ENCODE measurements around the gene GAA.

GAA gene

DNA sequence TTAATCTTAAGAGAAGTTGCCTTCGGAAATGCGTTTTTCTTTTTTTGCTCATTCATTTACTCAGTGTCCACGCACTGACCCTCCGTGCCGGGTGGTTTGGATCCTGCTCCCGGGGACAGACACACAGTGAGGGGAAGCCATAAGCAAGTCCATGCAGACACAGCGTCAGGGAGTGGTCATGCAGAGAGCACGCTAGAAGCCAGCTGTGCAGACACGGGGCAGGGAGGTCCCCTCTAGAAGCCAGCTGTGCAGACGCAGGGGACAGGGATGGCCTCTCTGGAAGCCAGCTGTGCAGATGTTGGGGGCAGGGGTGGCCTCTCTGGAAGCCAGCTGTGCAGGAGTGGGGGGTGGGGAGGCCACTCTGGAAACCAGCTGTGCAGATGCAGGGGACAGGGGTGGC lies 4.8 kb downstream of the GAA start:
- H2AFZ ChIP-seq (ENCODE audit: low read length) = no peak overlapping the region
- TF ChIP-seq EZH2phosphoT487 (IDR thresholded peaks at IDR 0.05; ENCODE audit: borderline replicate concordance) = no peak
- TF ChIP-seq, protein P1, sequence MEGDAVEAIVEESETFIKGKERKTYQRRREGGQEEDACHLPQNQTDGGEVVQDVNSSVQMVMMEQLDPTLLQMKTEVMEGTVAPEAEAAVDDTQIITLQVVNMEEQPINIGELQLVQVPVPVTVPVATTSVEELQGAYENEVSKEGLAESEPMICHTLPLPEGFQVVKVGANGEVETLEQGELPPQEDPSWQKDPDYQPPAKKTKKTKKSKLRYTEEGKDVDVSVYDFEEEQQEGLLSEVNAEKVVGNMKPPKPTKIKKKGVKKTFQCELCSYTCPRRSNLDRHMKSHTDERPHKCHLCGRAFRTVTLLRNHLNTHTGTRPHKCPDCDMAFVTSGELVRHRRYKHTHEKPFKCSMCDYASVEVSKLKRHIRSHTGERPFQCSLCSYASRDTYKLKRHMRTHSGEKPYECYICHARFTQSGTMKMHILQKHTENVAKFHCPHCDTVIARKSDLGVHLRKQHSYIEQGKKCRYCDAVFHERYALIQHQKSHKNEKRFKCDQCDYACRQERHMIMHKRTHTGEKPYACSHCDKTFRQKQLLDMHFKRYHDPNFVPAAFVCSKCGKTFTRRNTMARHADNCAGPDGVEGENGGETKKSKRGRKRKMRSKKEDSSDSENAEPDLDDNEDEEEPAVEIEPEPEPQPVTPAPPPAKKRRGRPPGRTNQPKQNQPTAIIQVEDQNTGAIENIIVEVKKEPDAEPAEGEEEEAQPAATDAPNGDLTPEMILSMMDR (conservative IDR thresholded peaks at IDR 0.05; ENCODE audit: low read length) = no peak
- H3K9me2 ChIP-seq (replicated peaks; ENCODE audit: low read depth, low read length) = no peaks in the 10 kb centered on the region

DNA sequence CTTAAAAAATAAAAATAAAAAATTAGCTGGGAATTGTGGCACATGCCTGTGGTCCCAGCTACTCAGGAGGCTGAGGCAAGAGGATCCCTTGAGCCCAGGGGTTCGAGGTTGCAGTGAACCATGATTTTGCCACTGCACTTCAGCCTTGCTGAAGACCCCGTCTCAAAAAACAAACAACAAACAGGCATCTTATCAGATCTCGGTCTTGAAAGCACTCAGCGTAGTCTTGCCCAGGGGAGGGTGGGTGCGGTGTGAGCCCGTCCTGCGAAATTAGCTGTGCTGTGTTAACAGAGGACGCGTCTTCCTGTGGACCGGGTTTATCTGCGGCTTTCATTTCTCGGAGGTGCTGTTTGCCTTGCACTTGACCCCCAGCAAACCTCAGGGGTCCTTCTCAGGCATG lies 5.4 kb downstream of the GAA start:
- Histone ChIP-seq H3K9me3 (ENCODE audit: insufficient read depth, low read depth, low read length) (no peaks in the 10 kb centered on the region), H3K4me1 (ENCODE audit: insufficient read depth, low read length, poor library complexity, severe bottlenecking) (peaks cover 9% of the 10 kb centered on the region), H3K27me3 (ENCODE audit: insufficient read depth, low read length, poor library complexity, severe bottlenecking) (no peaks in the 10 kb centered on the region), H3F3A (ENCODE audit: low read depth) (no peaks in the 10 kb centered on the region), H3K4me3 (ENCODE audit: low read length, poor library complexity, severe bottlenecking) (no peak overlapping the region), H3K9me2 (replicated peaks; ENCODE audit: low read depth, low read length) (no peaks in the 10 kb centered on the region), H3K4me2 (ENCODE audit: low read depth, low read length, poor library complexity, severe bottlenecking) (no peak overlapping the region), H4K20me1 (ENCODE audit: insufficient read depth, low read length, poor library complexity, severe bottlenecking) (no peaks in the 10 kb centered on the region), H3K9ac (ENCODE audit: low read depth, low read length, poor library complexity, severe bottlenecking) (no peak overlapping the region), H3K36me3 (ENCODE audit: insufficient read depth, low read length) (no peaks in the 10 kb centered on the region), H3K79me2 (ENCODE audit: insufficient read depth, low read length) (peaks cover 4% of the 10 kb centered on the region), H2AFZ (ENCODE audit: low read length) (no peak overlapping the region)
- no peak for TF ChIP-seq EZH2phosphoT487 (IDR thresholded peaks at IDR 0.05; ENCODE audit: borderline replicate concordance)

More for the DNA sequence above, 4.8 kb downstream of the GAA start:
- H3K4me3 ChIP-seq (ENCODE audit: low read length, poor library complexity, severe bottlenecking) = no peak overlapping the region
- H3K4me2 ChIP-seq (ENCODE audit: low read depth, low read length, poor library complexity, severe bottlenecking) = no peak overlapping the region
- H3K27me3 ChIP-seq (ENCODE audit: insufficient read depth, low read length, poor library complexity, severe bottlenecking) = no peaks in the 10 kb centered on the region
- H3K9me3 ChIP-seq (ENCODE audit: insufficient read depth, low read depth, low read length) = no peaks in the 10 kb centered on the region
- peaks cover 7% of the 10 kb centered on the region for H3K79me2 ChIP-seq (ENCODE audit: insufficient read depth, low read length)
- no peaks in the 10 kb centered on the region for H4K20me1 ChIP-seq (ENCODE audit: insufficient read depth, low read length, poor library complexity, severe bottlenecking)
- no peak overlapping the region for H3K9ac ChIP-seq (ENCODE audit: low read depth, low read length, poor library complexity, severe bottlenecking)
- no peaks in the 10 kb centered on the region for H3F3A ChIP-seq (ENCODE audit: low read depth)
- H3K4me1 ChIP-seq (ENCODE audit: insufficient read depth, low read length, poor library complexity, severe bottlenecking) = peaks cover 9% of the 10 kb centered on the region
- H3K36me3 ChIP-seq (ENCODE audit: insufficient read depth, low read length) = no peaks in the 10 kb centered on the region

DNA sequence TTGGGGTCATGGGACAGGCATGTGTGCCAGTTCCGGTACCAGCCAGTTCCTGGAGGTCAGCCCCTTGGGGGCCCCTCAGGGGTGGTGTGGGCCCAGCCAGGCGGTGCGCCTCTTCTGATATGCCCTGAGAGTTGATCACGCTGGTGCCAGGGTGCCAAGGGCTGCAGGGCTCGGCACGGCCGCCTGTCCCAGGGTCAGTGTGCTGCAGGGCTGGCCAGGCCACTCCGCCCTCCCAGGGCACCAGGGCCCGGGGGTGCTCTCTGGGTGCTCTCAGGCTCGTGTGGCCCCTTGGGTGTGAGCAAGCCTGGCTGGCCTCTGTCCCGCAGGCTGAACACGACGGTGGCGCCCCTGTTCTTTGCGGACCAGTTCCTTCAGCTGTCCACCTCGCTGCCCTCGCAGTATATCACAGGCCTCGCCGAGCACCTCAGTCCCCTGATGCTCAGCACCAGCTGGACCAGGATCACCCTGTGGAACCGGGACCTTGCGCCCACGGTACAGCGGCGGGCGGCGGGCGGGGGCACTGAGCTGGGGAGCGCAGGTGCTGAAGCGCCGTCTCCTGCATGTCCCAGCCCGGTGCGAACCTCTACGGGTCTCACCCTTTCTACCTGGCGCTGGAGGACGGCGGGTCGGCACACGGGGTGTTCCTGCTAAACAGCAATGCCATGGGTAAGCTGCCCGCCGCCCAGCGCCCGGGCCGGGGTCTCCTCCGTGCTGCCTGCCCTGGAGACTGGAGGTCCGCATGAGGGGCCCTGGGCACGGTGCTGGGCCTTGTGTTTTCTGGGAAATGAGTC lies 6.0 kb downstream of the GAA start:
- Histone ChIP-seq H3K9ac (ENCODE audit: low read depth, low read length, poor library complexity, severe bottlenecking) (no peak overlapping the region), H3K4me3 (ENCODE audit: low read length, poor library complexity, severe bottlenecking) (no peak overlapping the region), H2AFZ (ENCODE audit: low read length) (no peak overlapping the region), H3K9me3 (ENCODE audit: insufficient read depth, low read depth, low read length) (no peaks in the 10 kb centered on the region), H3K79me2 (ENCODE audit: insufficient read depth, low read length) (no peaks in the 10 kb centered on the region), H3K27me3 (ENCODE audit: insufficient read depth, low read length, poor library complexity, severe bottlenecking) (no peaks in the 10 kb centered on the region), H3F3A (ENCODE audit: low read depth) (no peaks in the 10 kb centered on the region), H4K20me1 (ENCODE audit: insufficient read depth, low read length, poor library complexity, severe bottlenecking) (no peaks in the 10 kb centered on the region), H3K4me2 (ENCODE audit: low read depth, low read length, poor library complexity, severe bottlenecking) (no peak overlapping the region), H3K4me1 (ENCODE audit: insufficient read depth, low read length, poor library complexity, severe bottlenecking) (peaks cover 3% of the 10 kb centered on the region), H3K36me3 (ENCODE audit: insufficient read depth, low read length) (no peaks in the 10 kb centered on the region), H3K9me2 (replicated peaks; ENCODE audit: low read depth, low read length) (no peaks in the 10 kb centered on the region)
- TF ChIP-seq, protein P1 (conservative IDR thresholded peaks at IDR 0.05; ENCODE audit: low read length) = no peak
- TF ChIP-seq EZH2phosphoT487 (IDR thresholded peaks at IDR 0.05; ENCODE audit: borderline replicate concordance) = no peak

Measured in Loucy (cell line).